Panc1 (cell line): Measurements from ENCODE around the gene SARDH. TPM values are rescaled to one million over a fixed set of nuclear protein-coding genes. Genes with fewer than 3 reads are reported as not detected.

ENCODE experiments used
- ATAC-seq: fragments of 200-7000 bp; cut with Tn5 transposase; 2 replicates; pipeline ENCODE4 v1.9.1; 2020; ENCODE audit warnings: mild to moderate bottlenecking, moderate library complexity
- BruUV-seq: library from RNA; stranded (reverse); fragments of 400-500 nt; replicated peaks from 2 replicates; lab custom pipeline; 2021; lab: Mats Ljungman, UMichigan
- CTCF ChIA-PET: fragments of 300-600 bp; sonication (Branson Sonifier 250); formaldehyde crosslinking; loops from one replicate; lab custom pipeline; 2022; ENCODE audit warnings: antibody characterized with exemption; lab: Charles Lee
- POLR2A ChIA-PET: fragments of 300-600 bp; sonication (Branson Sonifier 250); formaldehyde crosslinking; loops from one replicate; lab custom pipeline; 2022; ENCODE audit warnings: antibody characterized with exemption; lab: Charles Lee
- DNase-seq: peaks from one replicate; pipeline ENCODE4 v3.0.0-alpha.2; 2010; ENCODE audit warnings: low read depth, low spot score
- H3K27ac ChIP-seq: 2 replicates; pipeline ENCODE4 v1.5.1; 2011; ENCODE audit warnings: mild to moderate bottlenecking, low read length, inconsistent platforms
- H3K27me3 ChIP-seq: fragments of 200-500 bp; sonication (Bioruptor generic); 2 replicates; pipeline ENCODE4 v1.6.0; 2014; ENCODE audit warnings: low read length, inconsistent platforms; ENCODE audit not compliant: control insufficient read depth, insufficient read depth
- H3K36me3 ChIP-seq: fragments of 200-500 bp; sonication (Bioruptor generic); 2 replicates; pipeline ENCODE4 v1.5.1; 2014; ENCODE audit warnings: inconsistent platforms, mild to moderate bottlenecking, low read length, moderate library complexity; ENCODE audit not compliant: control insufficient read depth, insufficient read depth
- H3K4me1 ChIP-seq: 2 replicates; pipeline ENCODE4 v1.5.1; 2011; ENCODE audit warnings: inconsistent platforms, mild to moderate bottlenecking, low read length, moderate library complexity; ENCODE audit not compliant: control insufficient read depth, insufficient read depth
- H3K4me3 ChIP-seq, 2 experiments: 2 replicates each; pipeline ENCODE4 v1.5.1; 2011 to 2012; ENCODE audit warnings: low read depth in 2 of 2, low read length in 2 of 2, mild to moderate bottlenecking in 2 of 2, inconsistent platforms in 1 of 2, moderate library complexity in 1 of 2
- H3K9me3 ChIP-seq: fragments of 200-500 bp; sonication (Bioruptor generic); 2 replicates; pipeline ENCODE4 v1.5.1; 2014; ENCODE audit warnings: low read depth, mild to moderate bottlenecking, inconsistent platforms, low read length, moderate library complexity; ENCODE audit not compliant: control insufficient read depth, insufficient read depth
- POLR2AphosphoS5 ChIP-seq: IDR thresholded peaks from 2 replicates; pipeline ENCODE4 v1.6.1; 2012; ENCODE audit warnings: mild to moderate bottlenecking, low read depth, low read length, moderate library complexity
- SIN3A ChIP-seq: IDR thresholded peaks from 2 replicates; pipeline ENCODE4 v1.6.1; 2012; ENCODE audit warnings: low read depth, mild to moderate bottlenecking, low read length, moderate library complexity, borderline replicate concordance; ENCODE audit not compliant: insufficient read depth
- TCF7L2 ChIP-seq: IDR thresholded peaks from 2 replicates; pipeline ENCODE4 v1.6.1; 2011; ENCODE audit warnings: mild to moderate bottlenecking, low read depth, low read length, inconsistent platforms
- in situ Hi-C: cut with HindIII; loops from 2 replicates; pipeline ENCODE4 v1.10.0; 2016; ENCODE audit warnings: low sequenced_read_pairs, low pct_unique_long_range_greater_than_20kb
- intact Hi-C: fragments of 100-400 bp; cut with micrococcal nuclease; formaldehyde crosslinking; loops from one replicate; pipeline ENCODE4 v1.10.0; 2022; ENCODE audit not compliant: unreplicated experiment
- total RNA-seq: library from RNA; stranded (reverse); gene quantifications from one replicate; pipeline ENCODE4 v1.2.1, GENCODE V29; 2021; ENCODE audit not compliant: unreplicated experiment
- TF ChIP-seq, protein P1 (sequence below): fragments of 450-650 bp; IDR thresholded peaks from 2 replicates; pipeline ENCODE4 v1.5.1; 2017; ENCODE audit warnings: mild to moderate bottlenecking
- TF ChIP-seq, protein P2 (sequence below), 2 experiments: IDR thresholded peaks; 2 replicates each; pipeline ENCODE4 v1.6.1; 2011 to 2012; ENCODE audit warnings: low read depth in 2 of 2, control low read depth in 1 of 2, low read length in 1 of 2, mild to moderate bottlenecking in 1 of 2, moderate library complexity in 1 of 2; ENCODE audit not compliant: insufficient read depth in 1 of 2

The SARDH gene
- total RNA-seq, 1 experiment from 2014 or later: 0.13 TPM

DNA sequence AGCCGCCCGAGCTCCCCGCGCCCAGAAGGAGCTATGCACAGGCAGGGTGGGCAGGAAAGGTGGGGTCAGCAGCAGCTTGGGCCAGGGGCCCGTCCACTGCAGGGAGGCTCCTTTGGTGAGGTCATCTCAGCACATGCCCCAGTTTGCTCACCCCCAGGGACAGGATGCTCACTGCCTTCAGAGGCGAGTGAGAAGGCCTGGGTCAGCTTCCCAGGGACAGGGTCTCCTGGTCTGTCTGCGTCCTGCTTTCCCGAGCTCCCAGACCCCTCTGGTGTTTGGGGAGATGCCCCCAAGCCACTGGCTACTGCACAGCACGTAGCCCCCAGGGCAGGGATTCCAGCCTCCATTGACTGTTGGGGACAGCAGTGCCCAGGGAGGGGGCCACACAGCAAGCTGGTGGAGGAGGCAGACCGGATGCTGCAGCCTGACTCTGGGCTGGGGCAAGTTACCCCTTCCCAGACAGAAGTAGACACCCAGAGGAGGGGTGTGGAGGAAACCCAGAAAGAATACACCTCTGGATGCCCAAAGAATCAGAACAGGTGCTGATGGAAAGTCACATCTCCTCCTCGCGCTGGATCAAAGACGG, 581 bp upstream of the SARDH start:
- no peak overlapping the region for H3K27ac ChIP-seq
- CTCF ChIA-PET: no interaction called here

DNA sequence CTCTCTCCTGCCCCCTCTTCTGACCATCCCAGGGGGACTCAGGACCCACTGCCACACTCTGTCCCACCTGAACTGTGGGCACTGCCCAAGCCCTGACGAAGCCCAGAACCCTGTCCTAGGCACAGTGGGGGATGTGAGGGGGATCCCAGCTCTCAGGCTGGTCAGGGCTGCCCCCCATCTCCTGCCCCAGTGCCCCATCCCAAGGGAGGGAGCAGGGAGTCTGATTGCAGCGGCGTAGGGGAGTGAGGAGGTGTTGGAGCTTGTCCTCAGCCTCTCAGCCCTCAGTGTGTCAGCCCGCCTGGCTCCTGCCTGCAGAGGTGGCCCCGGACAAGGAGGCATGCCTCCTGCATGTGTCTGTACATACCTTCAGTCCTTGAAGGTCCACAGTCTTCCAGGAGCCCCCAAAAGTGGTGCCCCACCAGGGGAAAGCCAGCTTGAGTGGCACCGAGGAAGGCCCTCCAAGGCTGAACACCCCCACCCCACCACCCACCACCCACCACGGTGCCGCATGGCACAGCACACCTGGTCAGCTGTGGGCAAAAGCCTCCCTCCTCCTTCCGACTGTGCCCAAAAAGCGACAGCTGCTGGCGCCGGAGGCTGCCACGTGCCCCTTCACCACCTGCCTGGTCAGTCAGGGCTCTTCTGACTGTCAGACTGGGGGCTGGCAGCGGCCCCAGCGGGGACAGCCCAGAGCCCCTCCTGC, 930 bp downstream of the SARDH start:
- intact Hi-C loops (no loop called here), in situ Hi-C loops (no loop called here)
- POLR2A ChIA-PET: no interaction called here
- Histone ChIP-seq H3K9me3 (no peaks in the 10 kb centered on the region), H3K36me3 (no peaks in the 10 kb centered on the region), H3K4me3 (no peak overlapping the region; a peak in 1 of 4 replicates), H3K27ac (no peak overlapping the region), H3K4me1 (no peaks in the 10 kb centered on the region), H3K27me3 (no peaks in the 10 kb centered on the region)
- DNase-seq (no peak), ATAC-seq (no peak)
- CTCF ChIA-PET: no interaction called here
- TF ChIP-seq POLR2AphosphoS5 (no peak), TCF7L2 (no peak), SIN3A (no peak)
- TF ChIP-seq, protein P1, sequence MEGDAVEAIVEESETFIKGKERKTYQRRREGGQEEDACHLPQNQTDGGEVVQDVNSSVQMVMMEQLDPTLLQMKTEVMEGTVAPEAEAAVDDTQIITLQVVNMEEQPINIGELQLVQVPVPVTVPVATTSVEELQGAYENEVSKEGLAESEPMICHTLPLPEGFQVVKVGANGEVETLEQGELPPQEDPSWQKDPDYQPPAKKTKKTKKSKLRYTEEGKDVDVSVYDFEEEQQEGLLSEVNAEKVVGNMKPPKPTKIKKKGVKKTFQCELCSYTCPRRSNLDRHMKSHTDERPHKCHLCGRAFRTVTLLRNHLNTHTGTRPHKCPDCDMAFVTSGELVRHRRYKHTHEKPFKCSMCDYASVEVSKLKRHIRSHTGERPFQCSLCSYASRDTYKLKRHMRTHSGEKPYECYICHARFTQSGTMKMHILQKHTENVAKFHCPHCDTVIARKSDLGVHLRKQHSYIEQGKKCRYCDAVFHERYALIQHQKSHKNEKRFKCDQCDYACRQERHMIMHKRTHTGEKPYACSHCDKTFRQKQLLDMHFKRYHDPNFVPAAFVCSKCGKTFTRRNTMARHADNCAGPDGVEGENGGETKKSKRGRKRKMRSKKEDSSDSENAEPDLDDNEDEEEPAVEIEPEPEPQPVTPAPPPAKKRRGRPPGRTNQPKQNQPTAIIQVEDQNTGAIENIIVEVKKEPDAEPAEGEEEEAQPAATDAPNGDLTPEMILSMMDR: no peak
- TF ChIP-seq, protein P2, sequence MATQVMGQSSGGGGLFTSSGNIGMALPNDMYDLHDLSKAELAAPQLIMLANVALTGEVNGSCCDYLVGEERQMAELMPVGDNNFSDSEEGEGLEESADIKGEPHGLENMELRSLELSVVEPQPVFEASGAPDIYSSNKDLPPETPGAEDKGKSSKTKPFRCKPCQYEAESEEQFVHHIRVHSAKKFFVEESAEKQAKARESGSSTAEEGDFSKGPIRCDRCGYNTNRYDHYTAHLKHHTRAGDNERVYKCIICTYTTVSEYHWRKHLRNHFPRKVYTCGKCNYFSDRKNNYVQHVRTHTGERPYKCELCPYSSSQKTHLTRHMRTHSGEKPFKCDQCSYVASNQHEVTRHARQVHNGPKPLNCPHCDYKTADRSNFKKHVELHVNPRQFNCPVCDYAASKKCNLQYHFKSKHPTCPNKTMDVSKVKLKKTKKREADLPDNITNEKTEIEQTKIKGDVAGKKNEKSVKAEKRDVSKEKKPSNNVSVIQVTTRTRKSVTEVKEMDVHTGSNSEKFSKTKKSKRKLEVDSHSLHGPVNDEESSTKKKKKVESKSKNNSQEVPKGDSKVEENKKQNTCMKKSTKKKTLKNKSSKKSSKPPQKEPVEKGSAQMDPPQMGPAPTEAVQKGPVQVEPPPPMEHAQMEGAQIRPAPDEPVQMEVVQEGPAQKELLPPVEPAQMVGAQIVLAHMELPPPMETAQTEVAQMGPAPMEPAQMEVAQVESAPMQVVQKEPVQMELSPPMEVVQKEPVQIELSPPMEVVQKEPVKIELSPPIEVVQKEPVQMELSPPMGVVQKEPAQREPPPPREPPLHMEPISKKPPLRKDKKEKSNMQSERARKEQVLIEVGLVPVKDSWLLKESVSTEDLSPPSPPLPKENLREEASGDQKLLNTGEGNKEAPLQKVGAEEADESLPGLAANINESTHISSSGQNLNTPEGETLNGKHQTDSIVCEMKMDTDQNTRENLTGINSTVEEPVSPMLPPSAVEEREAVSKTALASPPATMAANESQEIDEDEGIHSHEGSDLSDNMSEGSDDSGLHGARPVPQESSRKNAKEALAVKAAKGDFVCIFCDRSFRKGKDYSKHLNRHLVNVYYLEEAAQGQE (IDR thresholded peaks at IDR 0.05; ENCODE audit: insufficient read depth in 1 of 2, low read depth in 2 of 2, low read length in 1 of 2): no peak
- no TSS peak for BruUV-seq

More for the DNA sequence above, 581 bp upstream of the SARDH start:
- no peaks in the 10 kb centered on the region for H3K36me3 ChIP-seq
- H3K4me3 ChIP-seq: no peak overlapping the region; a peak in 1 of 4 replicates
- in situ Hi-C loops: no loop called here
- H3K4me1 ChIP-seq: no peaks in the 10 kb centered on the region
- POLR2A ChIA-PET: no interaction called here
- intact Hi-C loops: no loop called here
- H3K27me3 ChIP-seq: no peaks in the 10 kb centered on the region
- no peaks in the 10 kb centered on the region for H3K9me3 ChIP-seq
- no peak for ATAC-seq
- DNase-seq: no peak
- no peak for TF ChIP-seq POLR2AphosphoS5
- TF ChIP-seq SIN3A: no peak
- no peak for TF ChIP-seq TCF7L2
- TF ChIP-seq, protein P1: no peak
- TF ChIP-seq, protein P2 (IDR thresholded peaks at IDR 0.05; ENCODE audit: insufficient read depth in 1 of 2, low read depth in 2 of 2, low read length in 1 of 2): no peak
- BruUV-seq: no TSS peak
